ENCODE measurements around the gene ZNF823. TPM values are rescaled to one million over a fixed set of nuclear protein-coding genes. Genes with fewer than 3 reads are reported as not detected.
A peak's percentile ranks its signal among the peaks of the same experiment; 100 is the strongest.

Gene ZNF823

DNA sequence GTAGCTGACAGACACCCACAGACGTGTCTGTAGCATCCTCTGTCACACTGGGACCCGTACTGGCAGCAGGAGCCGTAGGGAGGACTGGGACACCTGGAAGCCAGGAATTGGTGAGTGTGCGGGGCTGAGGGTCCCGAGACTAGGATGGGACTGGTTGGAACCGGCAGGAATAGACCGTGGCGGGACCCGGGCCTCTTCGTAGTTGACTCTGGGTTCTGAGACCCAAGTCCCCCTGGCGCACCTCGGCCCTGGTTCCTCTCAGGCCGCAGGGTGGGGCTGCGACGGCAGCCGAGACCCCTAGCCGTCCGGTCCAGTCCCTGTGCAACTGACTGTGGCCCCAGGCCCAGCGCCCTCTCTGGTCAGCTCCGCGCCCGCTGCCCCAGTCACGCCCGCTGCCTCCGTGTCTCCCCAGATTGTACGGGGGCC is 64.7 kb downstream of the ZNF823 start:
- no peak overlapping the region for H2AK5ac ChIP-seq (ENCODE audit: low read length, severe bottlenecking)
- H3K23ac ChIP-seq (ENCODE audit: low read length in 2 of 2): peak overlapping the region in 1 of 2 experiments; percentile 32
- H2BK5ac ChIP-seq (ENCODE audit: low read depth, low read length, poor library complexity, severe bottlenecking): no peak overlapping the region
- peak overlapping the region; percentile 63 for H3K9ac ChIP-seq (ENCODE audit: low read length)
- no peak overlapping the region for H3K4ac ChIP-seq (ENCODE audit: low read depth in 1 of 2, low read length in 2 of 2)
- no peak overlapping the region for H3K14ac ChIP-seq (ENCODE audit: low read length in 2 of 2)
- peaks cover 22% of the 10 kb centered on the region for H3K9me3 ChIP-seq (ENCODE audit: control insufficient read depth, low read length)
- no peak overlapping the region for H3K27ac ChIP-seq (ENCODE audit: low read length, poor library complexity, severe bottlenecking)
- 70% methylated on average over 25 of the region's 26 CpGs for WGBS
- H2BK12ac ChIP-seq (ENCODE audit: low read length in 2 of 2): no peak overlapping the region
- H2BK120ac ChIP-seq (ENCODE audit: low read depth, low read length): no peak overlapping the region
- no peak for DNase-seq
- no peaks in the 10 kb centered on the region for H3K27me3 ChIP-seq (ENCODE audit: control insufficient read depth in 1 of 2, insufficient read depth in 1 of 2, low read length in 2 of 2)
- H4K8ac ChIP-seq (ENCODE audit: low read length): no peak overlapping the region
- no peak overlapping the region for H3K18ac ChIP-seq (ENCODE audit: low read depth in 1 of 2, low read length in 2 of 2)
- H3K79me1 ChIP-seq (replicated peaks; ENCODE audit: low read length, poor library complexity, severe bottlenecking): no peaks in the 10 kb centered on the region
- no peaks in the 10 kb centered on the region for H3K4me1 ChIP-seq (ENCODE audit: control insufficient read depth, insufficient read depth, low read depth, low read length)
- H2BK15ac ChIP-seq (ENCODE audit: low read depth, poor library complexity, severe bottlenecking): no peak overlapping the region
- no peak overlapping the region for H2AFZ ChIP-seq (ENCODE audit: low read depth, low read length)
- H4K91ac ChIP-seq (ENCODE audit: low read length): peak overlapping the region; percentile 10
- peaks cover 0 to 9% of the 10 kb centered on the region in 2 experiments for H3K36me3 ChIP-seq (ENCODE audit: control insufficient read depth in 1 of 2, insufficient read depth in 2 of 2, low read depth in 1 of 2, low read length in 2 of 2)
- H3K4me2 ChIP-seq (ENCODE audit: low read length, poor library complexity, severe bottlenecking): no peak overlapping the region
- H3K4me3 ChIP-seq (ENCODE audit: insufficient read depth in 1 of 2, low read depth in 1 of 2, low read length in 2 of 2): peak overlapping the region in 1 of 2 experiments; percentile 68

DNA sequence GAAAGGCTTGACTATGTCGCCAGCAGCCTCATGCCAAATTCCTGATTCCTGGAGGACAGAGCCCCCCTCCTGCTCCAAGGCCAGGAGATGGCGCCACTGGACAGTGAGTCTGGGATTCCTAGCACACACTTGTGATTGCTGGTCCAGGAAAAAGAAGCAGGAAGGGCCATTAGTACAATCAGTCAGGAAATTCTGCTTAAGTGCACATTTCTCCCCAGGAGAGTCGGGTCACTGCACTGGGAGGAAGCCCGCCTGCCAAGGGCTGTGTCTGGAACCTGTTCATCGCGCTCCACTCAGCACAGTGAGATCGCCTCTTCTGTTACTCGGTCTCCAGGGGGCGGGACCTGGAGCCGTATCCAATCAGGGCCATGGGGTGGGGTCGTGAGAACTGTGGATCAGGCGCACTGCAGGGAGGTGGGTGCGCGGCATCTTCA is 65.1 kb downstream of the ZNF823 start:
- Histone ChIP-seq H2AFZ (ENCODE audit: low read depth, low read length) (no peak overlapping the region), H3K4me1 (ENCODE audit: control insufficient read depth, insufficient read depth, low read depth, low read length) (no peaks in the 10 kb centered on the region), H3K27ac (ENCODE audit: low read length, poor library complexity, severe bottlenecking) (no peak overlapping the region), H4K8ac (ENCODE audit: low read length) (no peak overlapping the region), H3K27me3 (ENCODE audit: control insufficient read depth in 1 of 2, insufficient read depth in 1 of 2, low read length in 2 of 2) (no peaks in the 10 kb centered on the region), H2AK5ac (ENCODE audit: low read length, severe bottlenecking) (no peak overlapping the region), H3K79me1 (replicated peaks; ENCODE audit: low read length, poor library complexity, severe bottlenecking) (no peaks in the 10 kb centered on the region), H3K18ac (ENCODE audit: low read depth in 1 of 2, low read length in 2 of 2) (no peak overlapping the region), H3K36me3 (ENCODE audit: control insufficient read depth in 1 of 2, insufficient read depth in 2 of 2, low read depth in 1 of 2, low read length in 2 of 2) (peaks cover 0 to 9% of the 10 kb centered on the region in 2 experiments), H3K4me3 (ENCODE audit: insufficient read depth in 1 of 2, low read depth in 1 of 2, low read length in 2 of 2) (peak overlapping the region in 1 of 2 experiments; percentile 68), H3K4ac (ENCODE audit: low read depth in 1 of 2, low read length in 2 of 2) (no peak overlapping the region), H3K9me3 (ENCODE audit: control insufficient read depth, low read length) (peaks cover 22% of the 10 kb centered on the region), H2BK5ac (ENCODE audit: low read depth, low read length, poor library complexity, severe bottlenecking) (no peak overlapping the region), H3K23ac (ENCODE audit: low read length in 2 of 2) (peak overlapping the region in 1 of 2 experiments; percentile 32), H3K14ac (ENCODE audit: low read length in 2 of 2) (no peak overlapping the region), H2BK12ac (ENCODE audit: low read length in 2 of 2) (no peak overlapping the region), H2BK15ac (ENCODE audit: low read depth, poor library complexity, severe bottlenecking) (no peak overlapping the region), H2BK120ac (ENCODE audit: low read depth, low read length) (no peak overlapping the region), H3K4me2 (ENCODE audit: low read length, poor library complexity, severe bottlenecking) (no peak overlapping the region), H4K91ac (ENCODE audit: low read length) (no peak overlapping the region), H3K9ac (ENCODE audit: low read length) (peak overlapping the region; percentile 63)
- DNase-seq: peak; percentile 55
- WGBS: 86% methylated on average over 14 of the region's 14 CpGs

Small RNA genes within 50 kb of the gene (small RNA-seq; reads per million reads assigned to genes)
- gene ZNF833P (ENCODE audit: low read depth): not detected

All from mesenchymal stem cell (in vitro differentiated cells and primary cell).